Suppressor macrophage treated with lipopolysaccharide for 1 hour (primary cell): ENCODE measurements around the gene METTL24.
"Not testable (repeated sequence)": the region's sequence is repeated elsewhere in the genome, so short reads cannot be mapped to it uniquely, and the experiment has no call there.

Experiments
- DNase-seq, 3 donors: peaks; one replicate each; pipeline ENCODE4 v3.0.0-alpha.2; 2020 to 2022

METTL24 gene

DNA sequence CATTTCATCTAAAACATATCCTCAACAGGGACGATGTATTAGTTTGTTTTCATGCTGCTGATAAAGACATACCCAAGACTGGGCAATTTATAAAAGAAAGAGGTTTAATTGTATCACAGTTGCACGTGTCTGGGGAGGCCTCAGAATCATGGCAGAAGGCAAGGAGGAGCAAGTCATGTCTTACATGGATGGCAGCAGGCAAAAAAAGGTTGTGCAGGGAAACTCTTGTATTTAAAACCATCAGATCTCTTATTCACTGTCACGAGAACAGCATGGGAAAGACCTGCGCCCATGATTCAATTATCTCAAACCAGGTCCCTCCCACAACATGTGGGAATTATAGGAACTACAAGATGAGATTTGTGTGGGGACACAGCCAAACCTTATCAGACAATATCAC, 48.7 kb downstream of the METTL24 start:
- not testable (repeated sequence) for DNase-seq

DNA sequence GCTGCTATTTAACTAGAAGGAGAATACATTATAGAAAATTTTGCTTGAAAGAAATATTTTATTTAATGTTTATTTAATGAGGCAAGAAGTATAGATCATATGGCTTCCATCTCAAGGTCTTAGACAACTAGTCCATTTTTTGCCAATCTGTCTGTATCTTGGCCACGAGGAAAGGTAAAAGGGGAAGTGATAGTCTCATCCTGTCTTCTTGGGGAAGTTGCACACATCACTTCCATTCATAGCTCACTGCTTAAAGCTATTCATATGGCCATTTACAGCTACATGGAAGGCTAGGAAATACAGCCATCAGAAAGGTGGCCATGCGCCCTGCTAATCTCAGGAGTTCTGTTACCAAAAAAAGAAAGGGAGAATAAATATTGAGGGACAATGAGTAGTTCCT, 50.8 kb downstream of the METTL24 start:
- DNase-seq = peak in 1 of 3 donors; percentile 8

DNA sequence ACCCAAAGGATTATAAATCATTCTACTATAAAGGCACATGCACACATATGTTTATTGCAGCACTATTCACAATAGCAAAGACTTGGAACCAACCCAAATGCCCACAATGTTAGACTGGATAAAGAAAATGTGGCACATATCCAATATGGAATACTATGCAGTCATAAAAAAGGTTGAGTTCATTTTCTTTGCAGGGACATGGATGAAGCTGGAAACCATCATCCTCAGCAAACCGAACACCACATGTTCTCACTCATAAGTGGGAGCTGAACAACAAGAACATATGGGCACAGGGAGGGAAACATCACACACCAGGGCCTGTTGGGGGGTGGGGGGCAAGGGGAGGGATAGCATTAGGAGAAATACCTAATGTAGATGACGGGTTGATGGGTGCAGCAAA, 52.3 kb downstream of the METTL24 start:
- not testable (repeated sequence) for DNase-seq

DNA sequence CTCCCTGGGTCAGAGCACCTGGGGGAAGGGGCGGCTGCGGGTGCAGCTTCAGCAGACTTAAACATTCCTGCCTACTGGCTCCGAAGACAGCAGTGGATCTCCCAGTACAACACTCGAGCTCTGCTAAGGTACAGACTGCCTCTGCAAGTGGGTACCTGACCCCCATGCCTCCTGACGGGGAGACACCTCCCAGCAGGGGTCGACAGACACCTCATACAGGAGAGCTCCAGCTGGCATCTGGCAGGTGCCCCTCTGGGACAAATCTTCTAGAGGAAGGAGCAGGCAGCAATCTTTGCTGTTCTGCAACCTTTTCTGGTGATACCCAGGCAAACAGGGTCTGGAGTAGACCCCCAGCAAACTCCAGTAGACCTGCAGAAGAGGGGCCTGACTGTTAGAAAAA, 54.5 kb downstream of the METTL24 start:
- not testable (repeated sequence) for DNase-seq

DNA sequence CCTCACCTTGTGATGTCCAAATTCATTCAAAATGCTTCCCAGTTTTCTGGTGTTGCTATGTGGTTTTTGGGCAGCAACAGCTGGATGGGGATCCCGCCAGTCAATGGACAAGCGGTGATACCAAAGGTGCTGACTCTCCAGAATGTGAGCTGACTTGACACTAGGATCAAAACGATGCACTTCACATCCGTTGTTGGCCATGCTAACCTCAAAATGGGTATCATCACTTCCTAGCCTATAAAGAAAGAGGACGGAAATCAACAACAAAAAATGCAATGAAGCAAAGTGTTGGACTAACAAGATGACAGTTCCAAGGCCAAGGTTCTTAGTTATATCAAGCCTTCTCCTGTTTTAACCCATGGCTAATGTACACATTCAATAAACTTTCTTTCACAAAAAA, 59.2 kb downstream of the METTL24 start:
- no peak for DNase-seq

DNA sequence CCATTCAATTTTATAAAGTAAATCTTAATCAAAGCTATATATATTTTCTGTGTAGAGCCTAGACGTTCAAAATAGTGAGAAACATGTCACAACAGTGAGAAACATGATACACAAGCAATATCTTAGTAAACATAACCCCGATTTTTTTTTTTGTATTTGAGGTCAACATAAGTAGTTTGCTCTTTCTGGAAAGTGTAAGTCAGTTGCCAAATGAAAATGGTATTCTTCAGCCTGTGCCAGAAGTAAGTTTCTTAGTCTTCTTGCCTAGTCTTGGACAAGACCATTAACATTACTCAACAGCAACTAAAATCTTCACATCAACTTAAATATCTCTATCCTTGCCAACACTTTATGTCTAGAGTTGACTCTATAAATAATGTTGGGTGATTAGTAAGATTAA, 59.7 kb downstream of the METTL24 start:
- DNase-seq = no peak

GRCh38 chr6:110296241-110297025, 61.7 kb downstream of the METTL24 start:
- no peak for DNase-seq

- DNase-seq = peak in 1 of 3 donors; percentile 16
Observed at GRCh38 chr6:110295451-110296165, 62.5 kb downstream of the METTL24 start.

DNA sequence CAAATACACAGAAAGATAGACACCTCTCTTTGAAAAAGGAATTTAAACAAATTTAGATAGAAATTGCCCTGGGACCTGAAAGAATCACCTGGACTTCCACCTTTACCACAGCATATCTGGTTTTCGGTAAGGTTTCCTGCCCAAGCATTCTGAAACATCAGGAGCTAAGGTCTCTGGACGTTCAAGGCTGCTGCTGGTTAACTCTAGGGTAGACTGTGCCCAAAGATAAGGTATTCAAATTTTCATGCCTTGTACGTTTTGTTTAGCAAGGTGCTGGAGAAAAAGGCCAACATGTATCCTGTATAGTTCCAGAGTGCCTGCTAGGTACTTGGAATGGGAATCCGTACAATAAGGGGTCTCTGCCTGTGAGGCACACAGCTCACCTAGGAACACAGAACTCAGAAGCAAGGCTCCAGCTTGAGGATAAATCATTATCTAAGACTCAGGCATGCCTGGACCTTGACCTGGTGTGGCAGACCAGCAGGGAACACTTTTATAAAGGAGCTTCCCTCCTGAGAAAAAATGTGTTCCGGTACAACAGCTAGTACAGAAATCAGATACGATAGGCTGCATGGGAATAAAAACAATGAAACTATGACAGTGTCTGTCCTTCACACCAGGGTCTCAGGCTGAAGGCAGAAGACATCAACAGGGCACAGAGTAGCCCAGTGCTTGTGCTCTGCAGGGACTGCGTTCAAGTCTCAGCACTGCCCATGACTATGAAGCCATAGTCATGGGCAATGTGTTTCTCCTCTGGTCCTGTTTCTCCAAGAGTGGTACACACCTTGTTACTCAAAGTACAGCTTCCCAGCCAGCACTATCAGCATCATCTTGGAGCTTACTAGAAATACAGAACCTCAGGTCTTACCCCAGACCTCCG, 70.4 kb downstream of the METTL24 start:
- no peak for DNase-seq

- DNase-seq = no peak
Observed at GRCh38 chr6:110285306-110286060, 72.7 kb downstream of the METTL24 start.

GRCh38 chr6:110284855-110285254, 73.3 kb downstream of the METTL24 start:
- no peak for DNase-seq

- DNase-seq = no peak
Observed at GRCh38 chr6:110283657-110284056, 74.5 kb downstream of the METTL24 start.

GRCh38 chr6:110282412-110282811, 75.7 kb downstream of the METTL24 start:
- DNase-seq = no peak

- DNase-seq = no peak
Observed at GRCh38 chr6:110277100-110277665, 81.0 kb downstream of the METTL24 start.

- not testable (repeated sequence) for DNase-seq
Observed at GRCh38 chr6:110272781-110273180, 85.4 kb downstream of the METTL24 start.

- DNase-seq = no peak
Observed at GRCh38 chr6:110271732-110272022, 86.5 kb downstream of the METTL24 start.

DNA sequence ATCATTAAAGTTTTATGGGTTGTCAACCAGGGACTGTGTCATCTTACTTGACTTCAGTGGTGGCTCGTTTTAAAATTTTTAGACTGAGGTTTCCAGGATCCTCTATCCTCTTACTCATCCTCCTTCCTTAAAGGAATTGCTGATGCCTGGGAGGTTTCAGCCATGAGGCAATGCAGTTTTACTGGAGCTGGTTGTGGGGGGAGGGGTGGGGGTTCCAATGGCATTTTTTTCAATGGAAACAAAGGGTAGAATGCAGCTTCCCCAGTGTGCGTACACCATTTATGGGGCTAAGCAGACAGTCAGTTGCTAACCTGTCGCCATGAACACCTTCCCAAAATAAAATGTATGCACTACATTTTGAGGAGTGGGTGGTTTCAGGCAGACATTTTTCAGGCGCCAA, 88.0 kb downstream of the METTL24 start:
- no peak for DNase-seq

DNA sequence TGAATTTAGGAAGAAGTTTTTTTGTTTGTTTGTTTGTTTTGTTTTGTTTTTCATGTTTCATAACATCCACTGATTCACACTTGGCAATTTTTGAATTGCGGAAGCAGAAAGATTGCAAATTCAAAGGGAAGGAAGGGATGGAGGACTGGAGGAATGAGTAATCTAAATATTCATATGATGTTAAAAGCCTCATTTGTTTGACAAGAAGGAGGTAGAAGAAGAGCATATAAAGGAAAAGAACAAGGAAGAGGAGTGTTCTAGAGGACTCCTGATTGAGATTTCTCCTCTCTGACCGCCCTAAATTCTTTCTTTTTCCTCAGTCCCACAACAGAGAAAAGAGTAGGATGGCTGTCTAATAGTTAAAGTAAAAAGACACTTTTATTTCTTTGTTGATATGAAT, 88.5 kb downstream of the METTL24 start:
- DNase-seq = no peak

DNA sequence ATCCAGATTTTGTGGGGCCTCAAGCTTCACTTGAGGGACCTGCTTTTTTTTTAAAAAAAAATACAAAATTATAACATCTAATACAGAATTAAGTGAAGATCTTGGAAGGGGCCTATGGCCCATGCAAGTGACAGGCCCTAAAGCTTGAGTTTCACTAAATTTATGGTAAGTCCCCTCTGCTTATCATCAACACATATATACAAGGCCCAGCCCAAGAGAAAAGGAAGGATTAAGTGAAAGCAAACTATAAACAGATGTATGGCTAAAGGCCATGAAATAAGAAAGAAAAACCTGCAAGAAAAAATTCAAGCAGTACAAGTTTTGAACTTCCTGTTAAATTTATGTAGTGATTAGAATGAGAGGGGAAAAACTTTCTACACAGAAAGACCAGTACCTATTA, 91.2 kb downstream of the METTL24 start:
- no peak for DNase-seq

DNA sequence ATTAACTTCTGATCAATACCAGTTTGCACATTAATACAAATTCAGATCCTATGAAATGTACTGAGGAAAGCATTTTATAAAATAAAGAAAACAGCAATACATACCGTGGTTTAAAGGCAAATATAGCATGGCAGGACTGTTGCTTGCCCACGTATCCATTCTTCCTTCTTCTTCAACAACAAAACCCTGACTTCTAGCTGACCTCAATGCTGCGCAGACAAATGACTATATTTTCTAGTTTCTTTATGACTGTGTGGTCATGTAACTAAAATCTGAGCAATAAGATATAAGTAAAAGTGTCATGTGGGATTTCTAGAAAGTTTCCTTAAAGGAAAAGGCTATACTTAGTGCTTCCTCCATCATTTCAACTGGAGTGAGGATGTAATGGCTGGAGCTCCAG, 92.9 kb downstream of the METTL24 start:
- no peak for DNase-seq

- no peak for DNase-seq
Observed at GRCh38 chr6:110256366-110256765, 101.8 kb downstream of the METTL24 start.

GRCh38 chr6:110255211-110255750, 102.9 kb downstream of the METTL24 start:
- DNase-seq = peak in 2 of 3 donors; percentile 33 to 49
